GM23338 (cell line): ENCODE measurements around the gene C1orf21. TPM values are rescaled to one million over a fixed set of nuclear protein-coding genes. Genes with fewer than 3 reads are reported as not detected.

Experiments
- ATAC-seq: fragments of 200-7000 bp; cut with Tn5 transposase; 3 replicates; pipeline ENCODE4 v1.9.1; 2020
- DNase-seq: peaks from one replicate; pipeline ENCODE4 v3.0.0-alpha.2; 2015; ENCODE audit warnings: low spot score
- H2AFZ ChIP-seq: fragments of 200-600 bp; sonication (generic); 2 replicates; pipeline ENCODE4 v1.8.0; 2016; ENCODE audit warnings: antibody characterized with exemption, mild to moderate bottlenecking, moderate library complexity
- H3F3A ChIP-seq: fragments of 200-600 bp; sonication (generic); replicated peaks from 2 replicates; pipeline ENCODE4 v1.8.0; 2017; ENCODE audit warnings: antibody characterized with exemption, mixed run types, low read depth
- H3K27ac ChIP-seq: fragments of 200-600 bp; sonication (generic); 2 replicates; pipeline ENCODE4 v1.6.1; 2016; ENCODE audit warnings: low read depth
- H3K27me3 ChIP-seq: fragments of 200-600 bp; sonication (generic); 2 replicates; pipeline ENCODE4 v1.8.0; 2016; ENCODE audit warnings: mild to moderate bottlenecking, mixed run types, moderate library complexity; ENCODE audit not compliant: insufficient read depth
- H3K36me3 ChIP-seq: fragments of 200-600 bp; sonication (generic); 2 replicates; pipeline ENCODE4 v1.8.0; 2016; ENCODE audit warnings: mild to moderate bottlenecking; ENCODE audit not compliant: insufficient read depth
- H3K4me1 ChIP-seq: fragments of 200-600 bp; sonication (generic); 2 replicates; pipeline ENCODE4 v1.8.0; 2016; ENCODE audit warnings: mild to moderate bottlenecking, moderate library complexity; ENCODE audit not compliant: insufficient read depth
- H3K4me2 ChIP-seq: fragments of 200-600 bp; sonication (generic); 2 replicates; pipeline ENCODE4 v1.7.1; 2017; ENCODE audit warnings: mixed run types
- H3K4me3 ChIP-seq: fragments of 200-600 bp; sonication (generic); 2 replicates; pipeline ENCODE4 v1.6.1; 2016; ENCODE audit warnings: mixed run types
- H3K79me2 ChIP-seq: fragments of 200-600 bp; sonication (generic); replicated peaks from 2 replicates; pipeline ENCODE4 v1.8.0; 2017; ENCODE audit warnings: mild to moderate bottlenecking; ENCODE audit not compliant: insufficient read depth
- H3K9me2 ChIP-seq: fragments of 200-600 bp; sonication (generic); 2 replicates; pipeline ENCODE4 v1.8.0; 2017; ENCODE audit not compliant: insufficient read depth
- H4K20me1 ChIP-seq: fragments of 200-600 bp; sonication (generic); replicated peaks from 2 replicates; pipeline ENCODE4 v1.8.0; 2017; ENCODE audit warnings: mild to moderate bottlenecking; ENCODE audit not compliant: insufficient read depth
- H3K27ac Mint-ChIP-seq: 2 replicates; pipeline ENCODE4 v1.8.0; 2020; ENCODE audit warnings: inconsistent platforms, mild to moderate bottlenecking, moderate library complexity, mixed read lengths
- H3K27me3 Mint-ChIP-seq: 3 replicates; pipeline ENCODE4 v1.8.0; 2022; ENCODE audit warnings: low read depth, mild to moderate bottlenecking, moderate library complexity, mixed read lengths, inconsistent platforms; ENCODE audit not compliant: insufficient read depth, poor library complexity
- H3K36me3 Mint-ChIP-seq: 3 replicates; pipeline ENCODE4 v1.8.0; 2021; ENCODE audit warnings: low read depth, mild to moderate bottlenecking, inconsistent platforms, moderate library complexity, mixed read lengths
- H3K4me1 Mint-ChIP-seq: 3 replicates; pipeline ENCODE4 v1.8.0; 2020; ENCODE audit warnings: mild to moderate bottlenecking, inconsistent platforms, mixed read lengths
- H3K4me3 Mint-ChIP-seq: 3 replicates; pipeline ENCODE4 v1.8.0; 2021; ENCODE audit warnings: moderate library complexity, mild to moderate bottlenecking, inconsistent platforms, mixed read lengths
- H3K9me3 Mint-ChIP-seq: 3 replicates; pipeline ENCODE4 v1.8.0; 2020; ENCODE audit warnings: moderate library complexity, mild to moderate bottlenecking, inconsistent platforms, mixed read lengths
- CREB1 ChIP-seq: fragments of 250-450 bp; sonication (Bioruptor Pico); IDR thresholded peaks from 2 replicates; pipeline ENCODE4 v1.5.0; 2020; ENCODE audit warnings: low read depth, mild to moderate bottlenecking, moderate library complexity
- EZH2 ChIP-seq: fragments of 200-600 bp; sonication (generic); IDR thresholded peaks from one replicate; pipeline ENCODE4 v1.8.0; 2017; ENCODE audit warnings: antibody characterized with exemption, mild to moderate bottlenecking, low read depth; ENCODE audit not compliant: unreplicated experiment
- EZH2phosphoT487 ChIP-seq: fragments of 200-600 bp; sonication (generic); IDR thresholded peaks from one replicate; pipeline ENCODE4 v1.8.1; 2018; ENCODE audit warnings: antibody characterized with exemption; ENCODE audit not compliant: unreplicated experiment
- JUNB ChIP-seq: IDR thresholded peaks from one replicate; pipeline ENCODE4 v1.6.1; 2016; ENCODE audit warnings: antibody characterized with exemption; ENCODE audit not compliant: unreplicated experiment
- NANOG ChIP-seq: IDR thresholded peaks from 2 replicates; pipeline ENCODE4 v1.6.1; 2016; ENCODE audit warnings: antibody characterized with exemption, borderline replicate concordance
- POLR2AphosphoS5 ChIP-seq: IDR thresholded peaks from 2 replicates; pipeline ENCODE4 v1.6.1; 2016; ENCODE audit warnings: antibody characterized with exemption, low read depth
- STAT1 ChIP-seq: IDR thresholded peaks from one replicate; pipeline ENCODE4 v1.6.1; 2016; ENCODE audit warnings: antibody characterized with exemption; ENCODE audit not compliant: unreplicated experiment
- ZNF114 ChIP-seq: fragments of 250-450 bp; sonication (Bioruptor Pico); IDR thresholded peaks from 2 replicates; pipeline ENCODE4 v1.5.0; 2020; ENCODE audit warnings: mild to moderate bottlenecking, moderate library complexity
- ZNF331 ChIP-seq: fragments of 250-450 bp; sonication (Bioruptor Pico); IDR thresholded peaks from 2 replicates; pipeline ENCODE4 v1.5.0; 2020; ENCODE audit warnings: low read depth, mild to moderate bottlenecking, moderate library complexity
- polyA plus RNA-seq: library from polyadenylated mRNA; unstranded; fragments of >200 nt; fragmentation: Nextera tagmentation; extraction: Ambion mirVana; gene quantifications from 2 replicates; pipeline ENCODE4 v1.2.1, GENCODE V29; 2016
- total RNA-seq: library from RNA; depleted of rRNA; stranded (reverse); fragments of >200 nt; shearing (Covaris generic); gene quantifications from 2 replicates; pipeline ENCODE4 v1.2.3, GENCODE V29; 2014
- TF ChIP-seq, protein P1 (sequence below), 2 experiments: fragments of 200-600 bp in 1 of 2; sonication (generic) in 1 of 2; conservative IDR thresholded peaks; 2 replicates each; pipeline versions ENCODE4 v1.5.1 to v1.6.1; 2016 to 2017; ENCODE audit warnings: antibody characterized with exemption in 2 of 2, low read depth in 2 of 2, mild to moderate bottlenecking in 2 of 2, moderate library complexity in 1 of 2
- TF ChIP-seq, protein P2 (sequence below): IDR thresholded peaks from one replicate; pipeline ENCODE4 v1.6.1; 2018; ENCODE audit warnings: antibody characterized with exemption; ENCODE audit not compliant: unreplicated experiment
- TF ChIP-seq, protein P3 (sequence below): fragments of 250-450 bp; sonication (Bioruptor Pico); IDR thresholded peaks from 2 replicates; pipeline ENCODE4 v1.5.0; 2020; ENCODE audit warnings: mild to moderate bottlenecking, moderate library complexity
- TF ChIP-seq, protein P4 (sequence below): IDR thresholded peaks from 2 replicates; pipeline ENCODE4 v1.6.1; 2016; ENCODE audit warnings: antibody characterized with exemption

The C1orf21 gene
- total and polyA plus RNA-seq, 2 experiments from 2014 or later = 28.0 to 40.4 TPM

DNA sequence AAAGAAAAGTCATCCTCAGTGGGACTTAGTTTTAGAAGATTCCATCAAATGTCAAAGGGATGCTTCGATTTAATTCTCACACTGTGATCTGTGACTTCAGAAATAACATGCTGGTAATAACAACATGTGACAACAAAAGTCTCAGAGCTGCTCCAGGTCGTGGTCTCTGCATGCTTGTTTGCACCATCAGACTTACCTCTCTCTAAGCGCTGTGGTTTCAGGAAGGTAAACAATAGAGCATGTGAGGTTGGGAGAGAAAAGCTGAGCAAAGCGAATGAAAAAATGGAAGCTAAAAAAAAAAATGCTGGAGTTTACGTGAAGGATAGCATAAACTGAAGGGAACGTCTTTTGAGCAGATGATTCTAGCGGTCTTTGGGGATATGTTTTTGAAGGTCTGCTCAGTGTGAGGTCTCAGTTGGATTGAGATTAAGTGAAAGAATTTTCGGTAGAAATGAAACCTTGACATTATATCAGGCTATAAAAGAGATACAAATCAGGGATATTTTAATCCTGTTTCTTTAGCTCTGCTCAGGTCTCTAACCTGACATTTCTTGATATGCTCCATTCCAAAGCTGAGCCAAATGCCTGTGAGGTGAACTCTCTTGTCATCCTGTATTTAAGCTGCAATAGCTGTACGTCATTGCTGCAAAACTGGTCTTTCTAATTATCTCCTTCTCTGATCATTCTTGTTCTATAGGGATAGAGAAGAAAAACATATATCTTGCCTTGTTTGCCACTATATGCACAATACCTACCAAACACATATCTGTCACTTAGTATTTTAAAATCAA lies 86.5 kb downstream of the C1orf21 start:
- no peak overlapping the region for H2AFZ ChIP-seq
- Mint-ChIP-seq H3K9me3 (no peaks in the 10 kb centered on the region), H3K27me3 (no peaks in the 10 kb centered on the region), H3K4me1 (peaks cover 18% of the 10 kb centered on the region; the same call in 2 of the 3 replicates), H3K27ac (no peak overlapping the region), H3K36me3 (no peaks in the 10 kb centered on the region), H3K4me3 (no peak overlapping the region)
- no peaks in the 10 kb centered on the region for H4K20me1 ChIP-seq
- H3K27ac ChIP-seq = no peak overlapping the region
- TF ChIP-seq, protein P1, sequence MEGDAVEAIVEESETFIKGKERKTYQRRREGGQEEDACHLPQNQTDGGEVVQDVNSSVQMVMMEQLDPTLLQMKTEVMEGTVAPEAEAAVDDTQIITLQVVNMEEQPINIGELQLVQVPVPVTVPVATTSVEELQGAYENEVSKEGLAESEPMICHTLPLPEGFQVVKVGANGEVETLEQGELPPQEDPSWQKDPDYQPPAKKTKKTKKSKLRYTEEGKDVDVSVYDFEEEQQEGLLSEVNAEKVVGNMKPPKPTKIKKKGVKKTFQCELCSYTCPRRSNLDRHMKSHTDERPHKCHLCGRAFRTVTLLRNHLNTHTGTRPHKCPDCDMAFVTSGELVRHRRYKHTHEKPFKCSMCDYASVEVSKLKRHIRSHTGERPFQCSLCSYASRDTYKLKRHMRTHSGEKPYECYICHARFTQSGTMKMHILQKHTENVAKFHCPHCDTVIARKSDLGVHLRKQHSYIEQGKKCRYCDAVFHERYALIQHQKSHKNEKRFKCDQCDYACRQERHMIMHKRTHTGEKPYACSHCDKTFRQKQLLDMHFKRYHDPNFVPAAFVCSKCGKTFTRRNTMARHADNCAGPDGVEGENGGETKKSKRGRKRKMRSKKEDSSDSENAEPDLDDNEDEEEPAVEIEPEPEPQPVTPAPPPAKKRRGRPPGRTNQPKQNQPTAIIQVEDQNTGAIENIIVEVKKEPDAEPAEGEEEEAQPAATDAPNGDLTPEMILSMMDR (conservative IDR thresholded peaks at IDR 0.05; ENCODE audit: low read depth in 2 of 2) = no peak
- TF ChIP-seq EZH2 (no peak), STAT1 (no peak), JUNB (no peak), POLR2AphosphoS5 (no peak), NANOG (no peak), EZH2phosphoT487 (no peak), CREB1 (no peak), ZNF114 (CRISPR knock-in tag) (no peak), ZNF331 (CRISPR knock-in tag) (no peak)
- TF ChIP-seq, protein P2, sequence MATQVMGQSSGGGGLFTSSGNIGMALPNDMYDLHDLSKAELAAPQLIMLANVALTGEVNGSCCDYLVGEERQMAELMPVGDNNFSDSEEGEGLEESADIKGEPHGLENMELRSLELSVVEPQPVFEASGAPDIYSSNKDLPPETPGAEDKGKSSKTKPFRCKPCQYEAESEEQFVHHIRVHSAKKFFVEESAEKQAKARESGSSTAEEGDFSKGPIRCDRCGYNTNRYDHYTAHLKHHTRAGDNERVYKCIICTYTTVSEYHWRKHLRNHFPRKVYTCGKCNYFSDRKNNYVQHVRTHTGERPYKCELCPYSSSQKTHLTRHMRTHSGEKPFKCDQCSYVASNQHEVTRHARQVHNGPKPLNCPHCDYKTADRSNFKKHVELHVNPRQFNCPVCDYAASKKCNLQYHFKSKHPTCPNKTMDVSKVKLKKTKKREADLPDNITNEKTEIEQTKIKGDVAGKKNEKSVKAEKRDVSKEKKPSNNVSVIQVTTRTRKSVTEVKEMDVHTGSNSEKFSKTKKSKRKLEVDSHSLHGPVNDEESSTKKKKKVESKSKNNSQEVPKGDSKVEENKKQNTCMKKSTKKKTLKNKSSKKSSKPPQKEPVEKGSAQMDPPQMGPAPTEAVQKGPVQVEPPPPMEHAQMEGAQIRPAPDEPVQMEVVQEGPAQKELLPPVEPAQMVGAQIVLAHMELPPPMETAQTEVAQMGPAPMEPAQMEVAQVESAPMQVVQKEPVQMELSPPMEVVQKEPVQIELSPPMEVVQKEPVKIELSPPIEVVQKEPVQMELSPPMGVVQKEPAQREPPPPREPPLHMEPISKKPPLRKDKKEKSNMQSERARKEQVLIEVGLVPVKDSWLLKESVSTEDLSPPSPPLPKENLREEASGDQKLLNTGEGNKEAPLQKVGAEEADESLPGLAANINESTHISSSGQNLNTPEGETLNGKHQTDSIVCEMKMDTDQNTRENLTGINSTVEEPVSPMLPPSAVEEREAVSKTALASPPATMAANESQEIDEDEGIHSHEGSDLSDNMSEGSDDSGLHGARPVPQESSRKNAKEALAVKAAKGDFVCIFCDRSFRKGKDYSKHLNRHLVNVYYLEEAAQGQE = no peak
- TF ChIP-seq, protein P3, sequence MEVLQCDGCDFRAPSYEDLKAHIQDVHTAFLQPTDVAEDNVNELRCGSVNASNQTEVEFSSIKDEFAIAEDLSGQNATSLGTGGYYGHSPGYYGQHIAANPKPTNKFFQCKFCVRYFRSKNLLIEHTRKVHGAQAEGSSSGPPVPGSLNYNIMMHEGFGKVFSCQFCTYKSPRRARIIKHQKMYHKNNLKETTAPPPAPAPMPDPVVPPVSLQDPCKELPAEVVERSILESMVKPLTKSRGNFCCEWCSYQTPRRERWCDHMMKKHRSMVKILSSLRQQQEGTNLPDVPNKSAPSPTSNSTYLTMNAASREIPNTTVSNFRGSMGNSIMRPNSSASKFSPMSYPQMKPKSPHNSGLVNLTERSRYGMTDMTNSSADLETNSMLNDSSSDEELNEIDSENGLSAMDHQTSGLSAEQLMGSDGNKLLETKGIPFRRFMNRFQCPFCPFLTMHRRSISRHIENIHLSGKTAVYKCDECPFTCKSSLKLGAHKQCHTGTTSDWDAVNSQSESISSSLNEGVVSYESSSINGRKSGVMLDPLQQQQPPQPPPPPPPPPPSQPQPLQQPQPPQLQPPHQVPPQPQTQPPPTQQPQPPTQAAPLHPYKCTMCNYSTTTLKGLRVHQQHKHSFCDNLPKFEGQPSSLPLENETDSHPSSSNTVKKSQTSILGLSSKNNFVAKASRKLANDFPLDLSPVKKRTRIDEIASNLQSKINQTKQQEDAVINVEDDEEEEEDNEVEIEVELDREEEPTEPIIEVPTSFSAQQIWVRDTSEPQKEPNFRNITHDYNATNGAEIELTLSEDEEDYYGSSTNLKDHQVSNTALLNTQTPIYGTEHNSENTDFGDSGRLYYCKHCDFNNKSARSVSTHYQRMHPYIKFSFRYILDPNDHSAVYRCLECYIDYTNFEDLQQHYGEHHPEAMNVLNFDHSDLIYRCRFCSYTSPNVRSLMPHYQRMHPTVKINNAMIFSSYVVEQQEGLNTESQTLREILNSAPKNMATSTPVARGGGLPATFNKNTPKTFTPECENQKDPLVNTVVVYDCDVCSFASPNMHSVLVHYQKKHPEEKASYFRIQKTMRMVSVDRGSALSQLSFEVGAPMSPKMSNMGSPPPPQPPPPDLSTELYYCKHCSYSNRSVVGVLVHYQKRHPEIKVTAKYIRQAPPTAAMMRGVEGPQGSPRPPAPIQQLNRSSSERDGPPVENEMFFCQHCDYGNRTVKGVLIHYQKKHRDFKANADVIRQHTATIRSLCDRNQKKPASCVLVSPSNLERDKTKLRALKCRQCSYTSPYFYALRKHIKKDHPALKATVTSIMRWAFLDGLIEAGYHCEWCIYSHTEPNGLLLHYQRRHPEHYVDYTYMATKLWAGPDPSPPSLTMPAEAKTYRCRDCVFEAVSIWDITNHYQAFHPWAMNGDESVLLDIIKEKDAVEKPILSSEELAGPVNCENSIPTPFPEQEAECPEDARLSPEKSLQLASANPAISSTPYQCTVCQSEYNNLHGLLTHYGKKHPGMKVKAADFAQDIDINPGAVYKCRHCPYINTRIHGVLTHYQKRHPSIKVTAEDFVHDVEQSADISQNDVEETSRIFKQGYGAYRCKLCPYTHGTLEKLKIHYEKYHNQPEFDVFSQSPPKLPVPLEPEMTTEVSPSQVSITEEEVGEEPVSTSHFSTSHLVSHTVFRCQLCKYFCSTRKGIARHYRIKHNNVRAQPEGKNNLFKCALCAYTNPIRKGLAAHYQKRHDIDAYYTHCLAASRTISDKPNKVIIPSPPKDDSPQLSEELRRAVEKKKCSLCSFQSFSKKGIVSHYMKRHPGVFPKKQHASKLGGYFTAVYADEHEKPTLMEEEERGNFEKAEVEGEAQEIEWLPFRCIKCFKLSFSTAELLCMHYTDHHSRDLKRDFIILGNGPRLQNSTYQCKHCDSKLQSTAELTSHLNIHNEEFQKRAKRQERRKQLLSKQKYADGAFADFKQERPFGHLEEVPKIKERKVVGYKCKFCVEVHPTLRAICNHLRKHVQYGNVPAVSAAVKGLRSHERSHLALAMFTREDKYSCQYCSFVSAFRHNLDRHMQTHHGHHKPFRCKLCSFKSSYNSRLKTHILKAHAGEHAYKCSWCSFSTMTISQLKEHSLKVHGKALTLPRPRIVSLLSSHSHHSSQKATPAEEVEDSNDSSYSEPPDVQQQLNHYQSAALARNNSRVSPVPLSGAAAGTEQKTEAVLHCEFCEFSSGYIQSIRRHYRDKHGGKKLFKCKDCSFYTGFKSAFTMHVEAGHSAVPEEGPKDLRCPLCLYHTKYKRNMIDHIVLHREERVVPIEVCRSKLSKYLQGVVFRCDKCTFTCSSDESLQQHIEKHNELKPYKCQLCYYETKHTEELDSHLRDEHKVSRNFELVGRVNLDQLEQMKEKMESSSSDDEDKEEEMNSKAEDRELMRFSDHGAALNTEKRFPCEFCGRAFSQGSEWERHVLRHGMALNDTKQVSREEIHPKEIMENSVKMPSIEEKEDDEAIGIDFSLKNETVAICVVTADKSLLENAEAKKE (CRISPR knock-in tag) = no peak
- TF ChIP-seq, protein P4, sequence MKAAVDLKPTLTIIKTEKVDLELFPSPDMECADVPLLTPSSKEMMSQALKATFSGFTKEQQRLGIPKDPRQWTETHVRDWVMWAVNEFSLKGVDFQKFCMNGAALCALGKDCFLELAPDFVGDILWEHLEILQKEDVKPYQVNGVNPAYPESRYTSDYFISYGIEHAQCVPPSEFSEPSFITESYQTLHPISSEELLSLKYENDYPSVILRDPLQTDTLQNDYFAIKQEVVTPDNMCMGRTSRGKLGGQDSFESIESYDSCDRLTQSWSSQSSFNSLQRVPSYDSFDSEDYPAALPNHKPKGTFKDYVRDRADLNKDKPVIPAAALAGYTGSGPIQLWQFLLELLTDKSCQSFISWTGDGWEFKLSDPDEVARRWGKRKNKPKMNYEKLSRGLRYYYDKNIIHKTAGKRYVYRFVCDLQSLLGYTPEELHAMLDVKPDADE = no peak
- DNase-seq (no peak), ATAC-seq (no peak; the same call in 2 of the 3 replicates)
- H3F3A ChIP-seq = no peaks in the 10 kb centered on the region
- H3K4me1 ChIP-seq = peaks cover 10% of the 10 kb centered on the region; the same call in 1 of the 2 replicates
- no peaks in the 10 kb centered on the region for H3K9me2 ChIP-seq
- no peak overlapping the region for H3K4me3 ChIP-seq
- H3K4me2 ChIP-seq = no peak overlapping the region
- no peaks in the 10 kb centered on the region for H3K27me3 ChIP-seq
- H3K36me3 ChIP-seq = no peaks in the 10 kb centered on the region
- peaks cover 45% of the 10 kb centered on the region for H3K79me2 ChIP-seq
